ENCODE data around the gene MRPS15.

DNA sequence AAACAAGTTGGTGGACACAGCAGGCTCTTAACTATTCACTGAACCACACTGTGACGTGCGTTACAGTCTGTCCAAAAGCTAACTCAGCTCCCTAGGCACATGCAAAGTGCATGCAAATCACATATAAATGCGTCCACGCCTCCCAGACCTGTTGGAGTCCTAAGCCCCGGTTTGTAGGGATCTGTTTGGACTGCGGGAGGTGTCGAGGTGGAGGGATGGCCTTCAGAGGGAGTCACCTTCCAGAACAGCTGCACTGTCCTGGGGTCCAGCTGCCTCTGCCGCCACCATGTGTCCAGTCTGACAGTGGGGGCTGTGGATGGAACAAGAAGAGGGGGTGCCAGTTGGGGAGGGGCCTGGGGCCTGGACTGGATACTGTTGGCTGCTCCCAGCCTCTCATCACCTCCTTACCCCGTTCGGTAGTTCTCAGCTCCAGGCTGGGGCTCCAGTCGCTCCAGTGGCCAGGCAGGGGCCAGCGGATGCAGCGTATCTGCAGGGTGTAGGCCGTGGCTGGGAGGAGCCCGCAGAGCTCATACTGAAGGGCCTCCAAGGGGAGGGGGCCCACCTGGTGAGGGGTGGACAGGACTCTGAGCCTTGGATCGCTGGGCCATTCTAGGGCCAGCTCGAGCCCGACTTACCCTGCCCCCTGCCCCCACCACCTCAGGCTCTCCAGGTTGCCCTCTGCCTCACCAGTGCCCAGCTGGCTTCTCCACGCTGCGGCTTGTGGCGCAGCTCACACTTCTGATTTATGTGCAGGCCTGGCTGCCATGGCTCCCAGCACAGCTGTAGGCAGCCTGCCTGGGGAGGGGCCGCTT is 7.9 kb upstream of the MRPS15 start:
- TF ChIP-seq, protein P1, sequence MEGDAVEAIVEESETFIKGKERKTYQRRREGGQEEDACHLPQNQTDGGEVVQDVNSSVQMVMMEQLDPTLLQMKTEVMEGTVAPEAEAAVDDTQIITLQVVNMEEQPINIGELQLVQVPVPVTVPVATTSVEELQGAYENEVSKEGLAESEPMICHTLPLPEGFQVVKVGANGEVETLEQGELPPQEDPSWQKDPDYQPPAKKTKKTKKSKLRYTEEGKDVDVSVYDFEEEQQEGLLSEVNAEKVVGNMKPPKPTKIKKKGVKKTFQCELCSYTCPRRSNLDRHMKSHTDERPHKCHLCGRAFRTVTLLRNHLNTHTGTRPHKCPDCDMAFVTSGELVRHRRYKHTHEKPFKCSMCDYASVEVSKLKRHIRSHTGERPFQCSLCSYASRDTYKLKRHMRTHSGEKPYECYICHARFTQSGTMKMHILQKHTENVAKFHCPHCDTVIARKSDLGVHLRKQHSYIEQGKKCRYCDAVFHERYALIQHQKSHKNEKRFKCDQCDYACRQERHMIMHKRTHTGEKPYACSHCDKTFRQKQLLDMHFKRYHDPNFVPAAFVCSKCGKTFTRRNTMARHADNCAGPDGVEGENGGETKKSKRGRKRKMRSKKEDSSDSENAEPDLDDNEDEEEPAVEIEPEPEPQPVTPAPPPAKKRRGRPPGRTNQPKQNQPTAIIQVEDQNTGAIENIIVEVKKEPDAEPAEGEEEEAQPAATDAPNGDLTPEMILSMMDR (IDR thresholded peaks at IDR 0.05), result no peak
- no peak for TF ChIP-seq ZFX (IDR thresholded peaks at IDR 0.05; ENCODE audit: borderline replicate concordance)

Data from 22Rv1 (cell line).